Hair follicle dermal papilla cell (primary cell): ENCODE data around the gene IRAK4. TPM values are rescaled to one million over a fixed set of nuclear protein-coding genes. Genes with fewer than 3 reads are reported as not detected.

Experiments
- total RNA-seq: library from RNA; depleted of rRNA; stranded (reverse); fragments of >200 nt; gene quantifications from 2 replicates; pipeline ENCODE4 v1.2.3, GENCODE V29; 2012

The IRAK4 gene
- 29.0 and 29.2 TPM in 2 replicates for total RNA-seq

DNA sequence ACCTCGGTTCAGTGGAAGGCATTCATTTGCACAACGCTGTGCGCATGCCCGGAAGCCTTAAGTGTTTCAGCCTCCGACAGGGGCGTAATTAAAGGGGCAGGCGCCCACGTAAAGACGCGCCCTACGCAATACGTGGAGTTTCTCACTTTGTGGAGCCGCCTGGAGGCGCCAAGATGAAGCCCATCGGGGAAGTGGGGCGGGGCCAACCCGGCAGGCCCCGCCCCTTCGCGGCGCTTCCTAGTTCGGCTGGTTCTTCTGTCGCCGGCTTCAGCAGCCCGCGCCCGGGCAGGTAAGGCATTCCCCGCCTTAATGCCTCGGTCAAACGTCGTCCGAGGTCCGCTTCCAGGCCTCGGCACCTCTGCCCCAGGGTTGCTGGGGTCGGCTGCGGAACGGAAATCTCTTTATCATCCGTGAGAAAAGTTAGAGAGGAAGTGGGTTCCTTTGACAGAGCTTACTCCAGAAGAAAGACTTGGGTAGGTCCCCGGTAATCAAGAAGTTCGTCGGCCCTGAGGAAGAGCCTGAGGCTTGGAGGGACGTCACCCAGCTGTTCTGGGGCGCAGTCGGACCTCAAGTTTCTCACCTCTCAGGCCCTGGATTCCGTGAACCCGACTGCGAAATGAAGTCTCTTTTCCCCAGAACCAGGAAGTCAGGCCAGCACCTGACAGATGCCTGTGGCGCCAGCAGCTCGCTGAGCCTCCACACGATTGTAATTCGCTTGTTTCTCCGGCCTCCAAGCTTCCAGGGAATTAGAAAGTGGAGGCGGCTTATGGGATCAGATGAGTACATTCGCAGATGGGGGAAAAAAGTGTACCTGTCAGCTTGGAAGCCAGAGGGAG, at the start of gene IRAK4, which contains the start of gene PUS7L:
TSS of gene IRAK4 (plus strand) at position 224 of the 836 bp plus-strand sequence. CDS start 9,161 bp downstream, outside the sequence.
TSS of gene PUS7L (minus strand) at position 63 of the 836 bp plus-strand sequence. CDS start 3,545 bp downstream, outside the sequence.

DNA sequence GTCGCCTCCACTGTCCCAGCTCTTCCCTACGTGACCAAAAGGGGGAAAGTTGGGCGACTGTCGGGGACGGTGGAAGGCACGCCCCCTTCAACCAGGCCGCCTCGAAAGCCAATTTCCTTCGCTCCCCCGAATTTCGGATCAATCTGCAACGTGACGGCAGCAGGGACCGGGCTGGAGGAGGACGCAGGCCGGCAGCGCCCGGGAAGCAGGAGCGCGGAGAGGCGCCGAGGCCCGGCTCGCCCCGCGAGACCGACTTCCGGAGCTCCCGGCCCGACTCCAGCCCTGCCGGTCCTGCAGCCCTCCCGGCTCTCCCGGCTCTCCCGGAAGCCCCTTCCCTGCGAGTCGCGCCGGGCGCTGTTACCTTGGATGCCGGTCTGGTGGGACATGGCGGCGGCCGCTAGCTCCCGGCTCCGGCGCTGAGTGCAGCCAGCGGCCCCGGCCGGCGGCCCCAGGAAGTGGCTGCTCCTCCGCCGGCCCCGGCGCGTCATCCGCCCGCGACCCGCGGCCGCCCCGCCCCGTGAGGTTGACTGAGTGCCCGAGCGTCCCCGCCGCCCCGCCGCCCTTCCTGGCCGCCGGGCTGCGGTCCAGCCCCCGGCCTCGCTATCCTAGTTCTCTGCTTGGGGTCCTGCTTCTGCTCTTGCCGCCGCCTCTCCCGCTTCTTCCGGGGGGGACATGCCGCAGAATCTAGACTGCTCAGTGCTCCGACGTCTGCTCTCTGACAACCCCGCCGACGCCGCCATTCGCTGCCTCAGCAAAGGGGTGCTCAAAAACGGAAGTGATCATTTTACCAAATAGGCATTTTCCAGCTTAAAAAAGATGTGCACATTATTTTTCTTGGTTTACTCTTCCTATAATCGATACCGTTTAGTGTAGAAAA, 47.3 kb downstream of the IRAK4 start, which contains the start of gene TWF1:
TSS of gene TWF1 (minus strand) at position 458 of the 877 bp plus-strand sequence. CDS start at position 386, 72 bp downstream.

DNA sequence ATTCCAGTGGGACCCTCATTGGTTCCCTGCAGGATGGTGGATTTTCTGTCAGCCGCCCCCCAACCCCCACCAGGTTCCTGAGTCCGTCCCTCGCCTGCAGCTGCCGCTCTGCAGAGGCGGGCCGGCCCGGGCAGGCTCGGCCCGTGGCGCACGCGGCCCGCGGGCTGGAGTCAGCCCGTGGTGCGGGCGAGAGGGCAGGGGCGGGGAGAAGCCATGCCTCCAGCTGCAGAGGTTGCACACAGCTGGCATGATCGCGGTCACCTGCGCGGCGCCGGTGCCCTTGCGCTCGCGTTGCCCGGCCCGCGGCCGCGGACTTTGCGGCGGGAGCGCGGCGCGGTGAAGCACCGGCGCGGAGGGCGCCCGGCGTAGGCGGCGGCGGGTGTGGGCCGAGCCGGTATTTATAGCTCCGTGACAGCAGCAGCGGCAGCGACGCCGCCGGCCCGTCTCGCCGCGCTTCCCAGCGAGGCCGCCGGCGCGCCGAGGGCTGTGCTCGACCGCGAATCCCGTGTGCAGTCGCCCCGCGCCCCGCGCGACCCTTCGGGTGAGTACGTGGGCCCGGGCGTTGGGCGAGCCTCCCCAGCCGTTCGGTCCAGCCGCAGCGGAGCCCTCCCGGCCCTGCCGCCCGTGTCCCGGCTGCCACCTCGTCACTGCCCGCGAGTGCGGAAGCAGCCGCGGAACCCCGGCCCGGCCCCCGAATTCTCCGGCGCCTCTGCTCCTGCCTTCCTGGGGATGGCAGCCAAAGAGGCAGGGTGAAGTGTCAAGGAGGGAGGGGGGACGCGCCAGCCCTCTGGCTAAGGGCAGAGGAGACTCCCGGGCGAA, 77.1 kb downstream of the IRAK4 start, which contains the start of gene TMEM117:
TSS of gene TMEM117 (plus strand) at position 426 of the 819 bp plus-strand sequence.

Other genes starting within 250 kb of the IRAK4 start
- 0.12 TPM in 1 of 2 replicates, not detected in the other for gene ADAMTS20, start 206.7 kb upstream of the IRAK4 start, total RNA-seq
- gene PUS7L, start 161 bp upstream of the IRAK4 start, total RNA-seq = 20.9 and 26.9 TPM in 2 replicates
- 136 and 146 TPM in 2 replicates for gene TWF1, start 47.4 kb downstream of the IRAK4 start, total RNA-seq
- 8.0 and 12.0 TPM in 2 replicates for gene TMEM117, start 77.1 kb downstream of the IRAK4 start, total RNA-seq